ENCODE results near the gene FAM124A. TPM values are rescaled to one million over a fixed set of nuclear protein-coding genes. Genes with fewer than 3 reads are reported as not detected.

Gene FAM124A
- total RNA-seq, 1 experiment from 2014 or later, result 1.1 TPM

- in situ Hi-C loops (cut with HindIII; ENCODE audit: low pct_unique_long_range_greater_than_20kb, low sequenced_read_pairs), result no loop called here
- BruUV-seq (replicated peaks), result no TSS peak
- ChIA-PET POLR2A (no interaction called here), CTCF (no interaction called here)
- ATAC-seq (no peak), DNase-seq (ENCODE audit: low read depth, low spot score) (no peak)
- no peak for TF ChIP-seq CTCF (IDR thresholded peaks at IDR 0.05)
- TF ChIP-seq, protein P1, sequence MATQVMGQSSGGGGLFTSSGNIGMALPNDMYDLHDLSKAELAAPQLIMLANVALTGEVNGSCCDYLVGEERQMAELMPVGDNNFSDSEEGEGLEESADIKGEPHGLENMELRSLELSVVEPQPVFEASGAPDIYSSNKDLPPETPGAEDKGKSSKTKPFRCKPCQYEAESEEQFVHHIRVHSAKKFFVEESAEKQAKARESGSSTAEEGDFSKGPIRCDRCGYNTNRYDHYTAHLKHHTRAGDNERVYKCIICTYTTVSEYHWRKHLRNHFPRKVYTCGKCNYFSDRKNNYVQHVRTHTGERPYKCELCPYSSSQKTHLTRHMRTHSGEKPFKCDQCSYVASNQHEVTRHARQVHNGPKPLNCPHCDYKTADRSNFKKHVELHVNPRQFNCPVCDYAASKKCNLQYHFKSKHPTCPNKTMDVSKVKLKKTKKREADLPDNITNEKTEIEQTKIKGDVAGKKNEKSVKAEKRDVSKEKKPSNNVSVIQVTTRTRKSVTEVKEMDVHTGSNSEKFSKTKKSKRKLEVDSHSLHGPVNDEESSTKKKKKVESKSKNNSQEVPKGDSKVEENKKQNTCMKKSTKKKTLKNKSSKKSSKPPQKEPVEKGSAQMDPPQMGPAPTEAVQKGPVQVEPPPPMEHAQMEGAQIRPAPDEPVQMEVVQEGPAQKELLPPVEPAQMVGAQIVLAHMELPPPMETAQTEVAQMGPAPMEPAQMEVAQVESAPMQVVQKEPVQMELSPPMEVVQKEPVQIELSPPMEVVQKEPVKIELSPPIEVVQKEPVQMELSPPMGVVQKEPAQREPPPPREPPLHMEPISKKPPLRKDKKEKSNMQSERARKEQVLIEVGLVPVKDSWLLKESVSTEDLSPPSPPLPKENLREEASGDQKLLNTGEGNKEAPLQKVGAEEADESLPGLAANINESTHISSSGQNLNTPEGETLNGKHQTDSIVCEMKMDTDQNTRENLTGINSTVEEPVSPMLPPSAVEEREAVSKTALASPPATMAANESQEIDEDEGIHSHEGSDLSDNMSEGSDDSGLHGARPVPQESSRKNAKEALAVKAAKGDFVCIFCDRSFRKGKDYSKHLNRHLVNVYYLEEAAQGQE (IDR thresholded peaks at IDR 0.05; ENCODE audit: insufficient read depth in 1 of 2, low read depth in 2 of 2, low read length in 1 of 2), result no peak
- TF ChIP-seq SIN3A (IDR thresholded peaks at IDR 0.05; ENCODE audit: borderline replicate concordance, insufficient read depth, low read depth, low read length), result no peak
- TF ChIP-seq POLR2AphosphoS5 (IDR thresholded peaks at IDR 0.05; ENCODE audit: low read depth, low read length), result no peak
- TF ChIP-seq TCF7L2 (IDR thresholded peaks at IDR 0.05; ENCODE audit: low read depth, low read length), result no peak
- H3K27me3 ChIP-seq (ENCODE audit: control insufficient read depth, insufficient read depth, low read length), result no peaks in the 10 kb centered on the region
- no peaks in the 10 kb centered on the region for H3K36me3 ChIP-seq (ENCODE audit: control insufficient read depth, insufficient read depth, low read length)
- H3K27ac ChIP-seq (ENCODE audit: low read length), result no peak overlapping the region
- no peaks in the 10 kb centered on the region for H3K4me1 ChIP-seq (ENCODE audit: control insufficient read depth, insufficient read depth, low read length)
- intact Hi-C loops (cut with micrococcal nuclease; ENCODE audit: unreplicated experiment), result no loop called here
- H3K4me3 ChIP-seq (ENCODE audit: low read depth in 2 of 2, low read length in 2 of 2), result no peak overlapping the region
- H3K9me3 ChIP-seq (ENCODE audit: control insufficient read depth, insufficient read depth, low read depth, low read length), result no peaks in the 10 kb centered on the region
These were observed 44.4 kb downstream of the FAM124A start for GRCh38 chr13:51266642-51267041.

DNA sequence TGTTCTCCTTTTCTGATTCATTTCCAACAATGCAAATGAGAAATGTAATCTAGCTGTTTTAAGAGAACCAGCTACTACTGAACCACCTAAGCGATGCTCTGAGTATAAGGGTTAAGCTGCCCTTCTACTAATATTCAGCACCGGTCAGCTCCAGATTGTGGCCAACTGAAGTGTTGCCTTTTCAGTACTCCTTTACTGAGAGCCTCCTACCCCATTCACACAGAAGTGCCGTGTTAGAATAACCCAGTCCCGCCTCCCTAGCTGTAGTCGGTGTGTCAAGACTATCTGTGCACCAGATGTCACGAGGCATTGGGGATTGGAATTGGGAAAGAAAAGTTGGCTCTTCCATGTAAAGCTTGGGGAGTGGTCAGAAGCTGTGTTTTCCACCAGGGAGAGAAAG, 45.4 kb downstream of the FAM124A start:
- ATAC-seq (no peak), DNase-seq (ENCODE audit: low read depth, low spot score) (no peak)
- H3K27ac ChIP-seq (ENCODE audit: low read length), result no peak overlapping the region
- ChIA-PET POLR2A (no interaction called here), CTCF (interaction anchor here (1.1 kb wide), 1 partner anchor 19 kb away, joined by 5 read pairs; no protein-coding TSS in a partner anchor)
- H3K4me1 ChIP-seq (ENCODE audit: control insufficient read depth, insufficient read depth, low read length), result no peaks in the 10 kb centered on the region
- no peaks in the 10 kb centered on the region for H3K27me3 ChIP-seq (ENCODE audit: control insufficient read depth, insufficient read depth, low read length)
- H3K4me3 ChIP-seq (ENCODE audit: low read depth in 2 of 2, low read length in 2 of 2), result no peak overlapping the region
- in situ Hi-C loops (cut with HindIII; ENCODE audit: low pct_unique_long_range_greater_than_20kb, low sequenced_read_pairs), result no loop called here
- intact Hi-C loops (cut with micrococcal nuclease; ENCODE audit: unreplicated experiment), result no loop called here
- TF ChIP-seq CTCF (IDR thresholded peaks at IDR 0.05) (no peak), POLR2AphosphoS5 (IDR thresholded peaks at IDR 0.05; ENCODE audit: low read depth, low read length) (no peak), TCF7L2 (IDR thresholded peaks at IDR 0.05; ENCODE audit: low read depth, low read length) (no peak), SIN3A (IDR thresholded peaks at IDR 0.05; ENCODE audit: borderline replicate concordance, insufficient read depth, low read depth, low read length) (no peak)
- TF ChIP-seq, protein P1 (IDR thresholded peaks at IDR 0.05; ENCODE audit: insufficient read depth in 1 of 2, low read depth in 2 of 2, low read length in 1 of 2), result peak; percentile 22 to 49; a peak in 1 of 4 replicates
- H3K36me3 ChIP-seq (ENCODE audit: control insufficient read depth, insufficient read depth, low read length), result no peaks in the 10 kb centered on the region
- H3K9me3 ChIP-seq (ENCODE audit: control insufficient read depth, insufficient read depth, low read depth, low read length), result no peaks in the 10 kb centered on the region
- BruUV-seq (replicated peaks), result no TSS peak

Measured in Panc1 (cell line).